ENCODE data around the gene SEMA4F. TPM values are rescaled to one million over a fixed set of nuclear protein-coding genes. Genes with fewer than 3 reads are reported as not detected.
A peak's percentile ranks its signal among the peaks of the same experiment; 100 is the strongest.

The SEMA4F gene
- polyA plus RNA-seq, 1 donor (not counting 4 experiments of a cell fraction or from before 2014, with no cell fraction given) = 8.0 TPM

GRCh38 chr2:74648009-74648443 lies 6.0 kb upstream of the SEMA4F start, which contains the start of gene M1AP:
Gene M1AP, minus strand, starts transcription at chr2:74648330. Its CDS starts 8,055 bp downstream, at chr2:74640275.
- H2AFZ ChIP-seq (ENCODE audit: control insufficient read depth, low read length) = peak within 1 kb of the TSS; percentile 49
- H3K36me3 ChIP-seq (ENCODE audit: control insufficient read depth in 2 of 2, extremely low read depth in 1 of 2, insufficient read depth in 2 of 2, low read length in 2 of 2) = no peaks in the 10 kb centered on the region
- DNase-seq (ENCODE audit: low read depth, low spot score) (no peak), FAIRE-seq (no peak)
- H3K4me2 ChIP-seq (ENCODE audit: control insufficient read depth, extremely low read depth, insufficient read depth, low read depth, low read length) = peak within 1 kb of the TSS; percentile 17
- H3K27ac ChIP-seq (ENCODE audit: control insufficient read depth, insufficient read depth, low read length) = no peak within 1 kb of the TSS
- H3K9me1 ChIP-seq (ENCODE audit: control insufficient read depth, extremely low read depth, insufficient read depth, low read length) = no peaks in the 10 kb centered on the region
- H3K79me2 ChIP-seq (ENCODE audit: control insufficient read depth, insufficient read depth, low read length) = no peaks in the 10 kb centered on the region
- no peaks in the 10 kb centered on the region for H3K27me3 ChIP-seq (ENCODE audit: control insufficient read depth, extremely low read depth, insufficient read depth, low read length)
- no peak within 1 kb of the TSS for H3K4me3 ChIP-seq (ENCODE audit: control insufficient read depth in 2 of 3, extremely low read depth in 1 of 3, insufficient read depth in 2 of 3, low read depth in 1 of 3, low read length in 3 of 3)
- H3K4me1 ChIP-seq (ENCODE audit: control insufficient read depth, extremely low read depth, insufficient read depth, low read length) = no peaks in the 10 kb centered on the region
- no peaks in the 10 kb centered on the region for H3K9me3 ChIP-seq (ENCODE audit: control insufficient read depth, low read depth, low read length)
- dilution Hi-C loops (cut with MboI; ENCODE audit: extremely low pct_ligation_motif_present, low sequenced_read_pairs) = no loop called here
- H3K9ac ChIP-seq (ENCODE audit: control insufficient read depth, extremely low read depth, insufficient read depth, low read length) = no peak within 1 kb of the TSS
- TF ChIP-seq CTCF (optimal IDR thresholded peaks at IDR 0.05 in 1 of 3, IDR thresholded peaks at IDR 0.05 in 1 of 3, conservative IDR thresholded peaks at IDR 0.05 in 1 of 3; ENCODE audit: extremely low read depth in 1 of 3, insufficient read depth in 2 of 3, low read length in 3 of 3) = peak in 2 of 3 experiments; percentile 12 to 38
- no peak for TF ChIP-seq EZH2 (IDR thresholded peaks at IDR 0.05; ENCODE audit: low read length)
- no peaks in the 10 kb centered on the region for H4K20me1 ChIP-seq (ENCODE audit: control insufficient read depth, extremely low read depth, insufficient read depth, low read length)

- Histone ChIP-seq H2AFZ (ENCODE audit: control insufficient read depth, low read length) (peak overlapping the region; percentile 86), H3K27me3 (ENCODE audit: control insufficient read depth, extremely low read depth, insufficient read depth, low read length) (no peaks in the 10 kb centered on the region), H4K20me1 (ENCODE audit: control insufficient read depth, extremely low read depth, insufficient read depth, low read length) (no peaks in the 10 kb centered on the region), H3K4me1 (ENCODE audit: control insufficient read depth, extremely low read depth, insufficient read depth, low read length) (peaks cover 6% of the 10 kb centered on the region), H3K36me3 (ENCODE audit: control insufficient read depth in 2 of 2, extremely low read depth in 1 of 2, insufficient read depth in 2 of 2, low read length in 2 of 2) (peaks cover 0 to 5% of the 10 kb centered on the region in 2 experiments), H3K9me3 (ENCODE audit: control insufficient read depth, low read depth, low read length) (no peaks in the 10 kb centered on the region), H3K79me2 (ENCODE audit: control insufficient read depth, insufficient read depth, low read length) (no peaks in the 10 kb centered on the region), H3K9ac (ENCODE audit: control insufficient read depth, extremely low read depth, insufficient read depth, low read length) (peak overlapping the region; percentile 66), H3K27ac (ENCODE audit: control insufficient read depth, insufficient read depth, low read length) (no peak overlapping the region), H3K9me1 (ENCODE audit: control insufficient read depth, extremely low read depth, insufficient read depth, low read length) (no peaks in the 10 kb centered on the region), H3K4me2 (ENCODE audit: control insufficient read depth, extremely low read depth, insufficient read depth, low read depth, low read length) (peak overlapping the region; percentile 84), H3K4me3 (ENCODE audit: control insufficient read depth in 2 of 3, extremely low read depth in 1 of 3, insufficient read depth in 2 of 3, low read depth in 1 of 3, low read length in 3 of 3) (peak overlapping the region; percentile 73 to 78 (median 74))
- TF ChIP-seq EZH2 (IDR thresholded peaks at IDR 0.05; ENCODE audit: low read length) (no peak), CTCF (optimal IDR thresholded peaks at IDR 0.05 in 1 of 3, IDR thresholded peaks at IDR 0.05 in 1 of 3, conservative IDR thresholded peaks at IDR 0.05 in 1 of 3; ENCODE audit: extremely low read depth in 1 of 3, insufficient read depth in 2 of 3, low read length in 3 of 3) (no peak)
- FAIRE-seq (no peak), DNase-seq (ENCODE audit: low read depth, low spot score) (no peak)
- dilution Hi-C loops (cut with MboI; ENCODE audit: extremely low pct_ligation_motif_present, low sequenced_read_pairs) = no loop called here
Measured at GRCh38 chr2:74653589-74653984, 460 bp upstream of the SEMA4F start.

All from keratinocyte (primary cell).